Measurements from ENCODE around the gene MATK.

The MATK gene

DNA sequence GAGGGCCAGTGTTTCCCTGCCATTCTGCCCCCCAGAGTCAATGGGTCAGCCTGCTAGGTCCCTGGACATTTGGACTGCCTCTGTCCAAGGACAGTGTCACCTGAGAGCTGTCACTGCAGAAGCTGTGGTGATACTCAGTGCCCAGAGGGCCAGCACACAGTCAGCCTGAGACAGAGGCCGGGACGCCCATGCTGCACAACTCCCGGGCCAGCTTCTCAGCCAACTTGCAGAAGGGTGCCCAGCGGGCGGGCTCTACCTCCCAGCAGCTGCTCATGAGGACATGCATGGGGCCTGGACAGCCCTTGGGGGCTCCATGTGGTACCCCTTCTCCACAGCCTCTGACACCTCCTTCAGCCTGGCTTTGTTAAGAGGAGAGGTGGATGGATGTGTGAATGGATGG, 10.3 kb downstream of the MATK start:
- no peak overlapping the region for H3K4me3 ChIP-seq (replicated peaks in 1 of 2; ENCODE audit: low read depth in 2 of 2, low read length in 2 of 2)
- no peak for TF ChIP-seq CTCF (IDR thresholded peaks at IDR 0.05; ENCODE audit: low read depth, low read length)
- no peak for DNase-seq (ENCODE audit: low read depth in 2 of 2)

DNA sequence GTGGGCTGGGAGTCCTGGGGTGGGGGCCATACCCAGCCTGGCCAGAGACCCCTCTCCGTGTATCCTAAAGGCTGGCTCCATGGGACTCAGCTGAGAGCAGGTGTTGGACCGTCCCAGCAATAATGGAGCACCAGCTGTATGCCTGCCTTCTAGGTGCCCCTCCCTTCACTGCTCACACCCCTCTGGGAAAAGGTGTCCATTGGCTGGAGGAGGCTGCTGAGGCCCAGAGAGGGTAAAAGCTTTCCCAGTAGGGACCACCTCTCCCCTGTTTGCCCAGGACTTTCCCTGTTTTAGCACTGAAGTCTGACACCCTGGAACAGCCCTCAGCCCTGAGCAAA, 10.8 kb downstream of the MATK start:
- DNase-seq (ENCODE audit: low read depth in 2 of 2), result no peak
- TF ChIP-seq CTCF (IDR thresholded peaks at IDR 0.05; ENCODE audit: low read depth, low read length), result no peak
- no peak overlapping the region for H3K4me3 ChIP-seq (replicated peaks in 1 of 2; ENCODE audit: low read depth in 2 of 2, low read length in 2 of 2)

DNA sequence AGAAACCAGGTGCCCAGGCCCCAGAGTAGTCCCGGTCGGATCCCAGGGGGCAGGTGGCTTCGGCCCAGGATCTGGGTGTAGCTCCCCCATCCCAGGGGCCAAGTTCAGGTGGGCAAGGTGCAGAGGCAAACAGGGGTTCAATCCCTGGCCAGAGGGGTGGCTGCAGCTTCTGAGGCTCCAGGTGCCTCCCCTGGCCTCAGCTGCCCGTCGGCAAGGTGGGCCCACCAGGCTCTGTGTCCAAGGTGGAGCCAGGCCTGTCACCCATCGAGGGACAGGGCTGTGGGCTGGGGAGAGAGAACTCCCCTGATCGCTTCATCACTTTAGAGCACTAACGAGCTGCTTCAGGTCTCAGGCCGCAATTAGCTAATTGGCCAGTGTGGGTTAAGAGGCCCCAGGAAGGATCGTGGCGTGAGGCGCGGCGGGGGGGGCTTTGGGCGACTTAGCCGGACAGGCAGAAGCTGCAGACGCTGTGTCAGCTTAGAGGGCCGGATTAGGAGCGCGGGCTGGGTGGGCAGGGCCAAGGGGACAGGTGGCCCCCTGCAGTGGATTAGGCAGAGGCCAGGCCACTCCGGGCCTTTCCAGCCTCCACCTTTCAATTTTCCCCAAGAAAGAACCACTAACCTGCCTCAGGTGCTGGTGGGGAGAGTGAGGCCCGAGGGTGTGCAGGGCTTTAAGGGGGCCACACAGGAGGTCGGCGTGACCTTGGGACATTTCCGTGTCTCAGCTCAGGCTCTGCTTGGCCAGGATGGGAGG, 11.4 kb downstream of the MATK start:
- TF ChIP-seq CTCF (IDR thresholded peaks at IDR 0.05; ENCODE audit: low read depth, low read length), result no peak
- no peak overlapping the region for H3K4me3 ChIP-seq (replicated peaks in 1 of 2; ENCODE audit: low read depth in 2 of 2, low read length in 2 of 2)
- no peak for DNase-seq (ENCODE audit: low read depth in 2 of 2)

DNA sequence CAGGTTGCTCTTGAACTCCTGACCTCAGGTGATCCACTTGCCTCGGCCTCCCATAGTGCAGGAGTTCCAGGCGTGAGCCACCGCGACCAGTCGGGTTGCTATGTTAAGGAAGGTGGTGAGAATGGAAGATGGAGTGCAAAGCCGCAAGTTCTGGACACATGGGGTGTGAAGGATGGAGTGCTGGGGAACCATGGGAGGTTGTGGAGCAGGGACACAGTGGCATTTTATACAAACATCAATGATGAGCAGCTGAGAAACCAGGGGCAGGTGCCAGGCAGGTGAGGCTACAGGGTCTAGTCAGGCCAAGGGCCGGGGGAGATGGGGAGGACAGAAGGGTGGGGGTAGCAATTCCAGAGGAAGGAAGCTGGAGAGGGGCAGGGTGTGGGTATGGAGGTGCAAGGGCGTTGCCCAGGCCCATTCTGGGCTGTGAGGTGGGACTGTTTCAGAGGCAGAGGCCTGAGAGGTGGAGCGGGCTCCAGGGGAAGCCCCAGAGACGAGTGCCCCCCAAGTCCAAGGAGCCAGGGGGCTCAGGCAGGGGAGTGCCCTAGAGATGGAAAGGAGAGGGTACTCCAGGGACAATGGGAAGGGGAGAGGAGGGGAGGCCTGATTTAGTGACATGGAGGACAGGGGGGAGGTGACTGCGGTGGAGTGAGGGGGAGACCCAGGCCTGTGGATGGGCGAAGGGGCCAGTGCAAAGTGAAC, 12.2 kb downstream of the MATK start:
- no peak overlapping the region for H3K4me3 ChIP-seq (replicated peaks in 1 of 2; ENCODE audit: low read depth in 2 of 2, low read length in 2 of 2)
- no peak for DNase-seq (ENCODE audit: low read depth in 2 of 2)
- no peak for TF ChIP-seq CTCF (IDR thresholded peaks at IDR 0.05; ENCODE audit: low read depth, low read length)

DNA sequence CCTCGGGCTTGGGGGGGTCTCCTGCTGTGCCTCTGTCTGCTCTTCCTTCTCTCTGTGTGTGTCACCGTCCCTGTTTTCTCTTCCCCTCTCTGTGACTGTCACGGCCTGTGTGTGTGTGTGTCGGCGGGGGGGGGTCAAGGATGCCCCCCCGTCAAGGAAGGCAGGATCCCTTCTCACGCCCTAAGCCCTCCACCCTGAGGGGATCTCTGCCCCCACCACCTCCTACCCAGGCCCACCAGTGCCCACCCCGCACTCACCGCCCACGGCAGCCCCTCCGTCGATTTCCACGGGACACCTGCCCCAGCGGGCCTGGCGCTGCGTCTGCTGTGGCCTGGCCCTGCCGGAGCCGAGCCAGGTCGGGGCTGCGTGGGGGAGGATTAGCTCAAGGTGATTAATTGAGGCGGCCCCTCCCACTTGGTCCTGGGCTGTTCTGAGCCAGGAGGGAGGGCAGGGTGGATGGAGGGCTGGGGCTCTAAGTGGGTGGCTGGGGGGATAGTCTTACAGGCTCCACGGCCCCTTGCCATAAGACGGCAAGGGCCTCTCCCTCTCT, 14.2 kb downstream of the MATK start, which contains the start of gene RAX2:
RAX2 (minus strand) TSS at position 323 of the 550 bp plus-strand sequence. CDS start 486 bp downstream, outside the sequence.
- DNase-seq (ENCODE audit: low read depth in 2 of 2), result no peak
- no peak for TF ChIP-seq CTCF (IDR thresholded peaks at IDR 0.05; ENCODE audit: low read depth, low read length)
- H3K4me3 ChIP-seq (replicated peaks in 1 of 2; ENCODE audit: low read depth in 2 of 2, low read length in 2 of 2), result no peak within 1 kb of the TSS

GRCh38 chr19:3771000-3771905, 14.9 kb downstream of the MATK start:
- no peak for TF ChIP-seq CTCF (IDR thresholded peaks at IDR 0.05; ENCODE audit: low read depth, low read length)
- no peak overlapping the region for H3K4me3 ChIP-seq (replicated peaks in 1 of 2; ENCODE audit: low read depth in 2 of 2, low read length in 2 of 2)
- DNase-seq (ENCODE audit: low read depth in 2 of 2), result no peak

Data from cardiac fibroblast (primary cell).